Esophagus (tissue), 2 donors: Measurements from ENCODE around the gene TMEM266. TPM values are rescaled to one million over a fixed set of nuclear protein-coding genes. Genes with fewer than 3 reads are reported as not detected.

Source experiments
- H3K27ac ChIP-seq, 2 donors: one replicate each; pipeline ENCODE4 v1.5.1; 2013; ENCODE audit warnings: low read depth in 2 of 2, mild to moderate bottlenecking in 2 of 2, inconsistent platforms in 1 of 2, low read length in 1 of 2, moderate library complexity in 1 of 2
- H3K27me3 ChIP-seq, 2 donors: one replicate each; pipeline ENCODE4 v1.6.1; 2013; ENCODE audit warnings: low read length in 2 of 2, control low read depth in 1 of 2, mild to moderate bottlenecking in 1 of 2; ENCODE audit not compliant: insufficient read depth in 2 of 2, control insufficient read depth in 1 of 2
- H3K36me3 ChIP-seq, 2 donors: one replicate each; pipeline ENCODE4 v1.6.1; 2013; ENCODE audit warnings: low read length in 1 of 2; ENCODE audit not compliant: control insufficient read depth in 2 of 2, insufficient read depth in 2 of 2
- H3K4me1 ChIP-seq, 2 donors: one replicate each; pipeline ENCODE4 v1.6.1; 2013; ENCODE audit warnings: low read length in 1 of 2; ENCODE audit not compliant: control insufficient read depth in 2 of 2, insufficient read depth in 2 of 2
- H3K4me3 ChIP-seq, 2 donors: one replicate each; pipeline ENCODE4 v1.5.1; 2013; ENCODE audit warnings: low read length in 2 of 2, mild to moderate bottlenecking in 2 of 2, low read depth in 1 of 2, moderate library complexity in 1 of 2
- H3K9me3 ChIP-seq, 2 donors: one replicate each; pipeline ENCODE4 v1.6.1; 2013; ENCODE audit warnings: mild to moderate bottlenecking in 2 of 2, low read depth in 1 of 2, low read length in 1 of 2, moderate library complexity in 1 of 2; ENCODE audit not compliant: control insufficient read depth in 2 of 2, insufficient read depth in 1 of 2
- WGBS, 2 donors: extraction: QIAGEN DNeasy Blood & Tissue Kit; methylation state at CpG; one replicate each; pipeline ENCODE4 v1.1.7; 2013; 5-methylcytosine and 5-hydroxymethylcytosine counted together
- polyA plus RNA-seq, 2 donors: library from polyadenylated mRNA; stranded (reverse); fragments of 200-250 nt; gene quantifications; one replicate each; pipeline ENCODE4 v1.2.3, GENCODE V29; 2013
- donor health status: healthy with polysubstance abuse.
- donor health status: Bipolar disorder and iron deficiency.

The TMEM266 gene
- polyA plus RNA-seq, 2 donors, result 0.06 to 0.14 TPM

DNA sequence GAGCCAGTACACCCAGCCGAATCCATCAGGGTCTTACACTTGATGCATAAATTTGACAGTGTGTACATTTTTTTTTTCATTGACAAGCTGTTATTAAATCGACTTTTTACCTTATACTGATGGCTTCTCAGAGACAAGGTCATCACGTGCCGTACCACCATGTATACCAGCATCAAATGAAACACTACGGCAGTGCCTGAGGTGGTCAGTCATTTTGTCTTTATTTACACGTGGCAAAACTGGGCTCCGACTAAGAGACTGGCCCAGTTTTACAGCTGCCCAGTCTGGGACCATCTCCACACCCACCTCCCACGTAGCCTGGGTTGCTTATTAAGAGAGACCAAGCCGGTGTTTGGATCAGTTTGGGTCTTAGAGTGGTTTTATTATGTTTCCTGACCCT is 57.4 kb downstream of the TMEM266 start:
- no peaks in the 10 kb centered on the region for H3K36me3 ChIP-seq
- WGBS, 2 donors, result 80 to 88% methylated on average over 9 of the region's 9 CpGs

DNA sequence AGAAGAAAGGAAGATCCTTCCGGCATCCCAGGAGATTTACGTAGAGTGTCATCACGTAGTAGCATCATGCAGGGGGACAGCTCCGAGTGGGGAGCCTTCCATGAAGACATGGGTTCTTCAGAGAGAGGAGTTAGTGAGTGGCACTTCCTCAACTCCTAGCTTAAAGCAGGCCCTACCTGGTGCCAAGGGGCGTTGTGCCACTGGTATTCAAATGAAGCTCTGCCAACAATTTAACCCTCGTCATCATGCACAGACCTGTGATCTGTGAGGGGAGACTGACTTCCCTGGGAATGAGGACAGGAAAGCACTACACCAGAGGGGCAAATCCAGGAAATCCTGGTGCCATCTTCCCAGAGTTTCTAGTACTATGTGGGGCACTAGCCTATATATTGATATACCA is 59.0 kb downstream of the TMEM266 start:
- Histone ChIP-seq H3K36me3 (no peaks in the 10 kb centered on the region), H3K27ac (no peak overlapping the region), H3K27me3 (no peaks in the 10 kb centered on the region), H3K4me1 (no peaks in the 10 kb centered on the region), H3K4me3 (no peak overlapping the region), H3K9me3 (no peaks in the 10 kb centered on the region)
- WGBS, 2 donors, result 69 to 76% methylated on average over 6 of the region's 6 CpGs

More for the DNA sequence above, 57.4 kb downstream of the TMEM266 start:
- Histone ChIP-seq H3K27ac (no peak overlapping the region), H3K27me3 (no peaks in the 10 kb centered on the region), H3K4me1 (no peaks in the 10 kb centered on the region), H3K9me3 (no peaks in the 10 kb centered on the region), H3K4me3 (no peak overlapping the region)

DNA sequence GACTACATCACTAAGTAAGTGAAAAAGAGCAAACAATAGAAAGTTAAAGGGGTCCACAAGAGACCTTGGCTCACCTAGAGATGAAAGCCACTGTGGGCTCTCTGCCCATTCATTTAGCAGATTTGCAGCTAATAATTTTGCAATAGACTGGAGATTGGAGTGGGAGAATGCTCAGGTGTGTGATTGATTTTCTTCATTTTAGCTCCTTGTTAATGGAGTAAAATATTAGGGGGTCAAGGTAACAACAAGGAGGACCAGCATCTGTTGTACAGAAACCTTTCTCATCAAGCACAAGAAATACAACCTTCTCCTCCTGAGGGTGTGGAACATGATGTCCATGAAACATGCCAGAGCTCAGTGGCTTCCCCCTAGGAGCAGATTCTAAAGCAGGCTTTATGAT is 63.2 kb downstream of the TMEM266 start:
- H3K27me3 ChIP-seq, result no peaks in the 10 kb centered on the region
- H3K27ac ChIP-seq, result no peak overlapping the region
- no peaks in the 10 kb centered on the region for H3K4me1 ChIP-seq
- no peaks in the 10 kb centered on the region for H3K36me3 ChIP-seq
- no peaks in the 10 kb centered on the region for H3K9me3 ChIP-seq
- no peak overlapping the region for H3K4me3 ChIP-seq

DNA sequence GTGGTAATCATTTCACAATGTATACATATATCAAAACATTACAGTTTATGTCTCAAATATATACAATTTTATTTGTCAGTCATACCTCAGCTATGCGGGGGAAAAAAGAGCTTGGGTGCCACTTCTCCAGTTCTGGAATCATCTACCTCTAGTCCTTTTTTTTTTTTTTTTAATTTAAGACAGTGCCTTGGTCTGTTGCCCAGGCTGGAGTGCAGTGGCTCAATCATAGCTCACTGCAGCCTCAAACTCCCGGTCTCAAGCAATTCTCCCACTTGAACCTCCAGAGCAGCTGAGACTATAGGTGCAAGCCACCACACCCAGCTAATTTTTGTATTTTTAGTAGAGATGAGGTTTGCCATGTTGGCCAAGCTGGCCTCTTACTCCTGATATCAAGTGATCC is 67.4 kb downstream of the TMEM266 start:
- no peaks in the 10 kb centered on the region for H3K9me3 ChIP-seq
- no peaks in the 10 kb centered on the region for H3K27me3 ChIP-seq
- no peak overlapping the region for H3K27ac ChIP-seq
- no peaks in the 10 kb centered on the region for H3K36me3 ChIP-seq
- H3K4me3 ChIP-seq, result no peak overlapping the region
- H3K4me1 ChIP-seq, result no peaks in the 10 kb centered on the region
- 79 to 80% methylated on average over 2 of the region's 2 CpGs for WGBS, 2 donors

DNA sequence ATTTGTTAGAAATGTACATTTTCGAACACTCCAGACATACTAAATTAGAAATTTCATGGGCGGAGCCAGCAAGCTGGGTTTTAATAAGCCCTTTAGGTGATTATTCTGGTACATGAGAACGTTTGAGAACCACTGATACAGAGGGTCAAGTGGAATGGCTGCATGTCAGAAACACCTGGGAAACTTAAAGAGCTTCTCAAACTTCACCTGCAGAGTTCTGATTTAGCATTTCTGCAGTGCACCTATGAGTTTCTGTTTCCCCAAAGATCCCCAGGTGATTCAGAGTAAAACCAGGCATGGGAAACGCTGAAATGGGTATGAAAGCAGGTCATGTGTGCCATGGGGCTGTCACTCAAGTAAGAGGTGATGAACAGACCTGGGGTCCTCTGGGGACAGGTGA is 68.1 kb downstream of the TMEM266 start:
- Histone ChIP-seq H3K27me3 (no peaks in the 10 kb centered on the region), H3K36me3 (no peaks in the 10 kb centered on the region), H3K4me3 (no peak overlapping the region), H3K4me1 (no peaks in the 10 kb centered on the region), H3K27ac (no peak overlapping the region), H3K9me3 (no peaks in the 10 kb centered on the region)
- WGBS, 2 donors, result 56 to 63% methylated on average over 4 of the region's 4 CpGs

DNA sequence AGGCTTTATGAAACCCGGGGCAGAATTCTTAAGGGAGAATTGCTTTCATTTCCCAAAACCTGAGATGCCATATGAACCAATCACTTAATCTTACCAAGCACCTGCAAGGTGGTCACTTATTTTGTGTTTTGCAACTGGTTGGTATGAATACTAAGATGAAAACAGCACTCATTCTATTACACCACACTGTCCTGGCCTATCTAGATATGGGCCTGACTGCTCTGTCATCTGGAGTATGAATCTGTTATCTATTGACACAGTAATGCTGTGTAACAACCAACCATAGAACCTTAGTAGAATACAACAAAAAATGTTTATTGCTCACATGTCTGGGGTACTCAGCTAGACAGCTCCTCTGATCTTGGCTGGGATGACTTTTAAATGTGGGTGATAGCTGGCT is 74.8 kb downstream of the TMEM266 start:
- Histone ChIP-seq H3K36me3 (no peaks in the 10 kb centered on the region), H3K4me1 (peaks cover 0 to 3% of the 10 kb centered on the region in 2 donors), H3K27ac (no peak overlapping the region), H3K4me3 (no peak overlapping the region), H3K9me3 (no peaks in the 10 kb centered on the region), H3K27me3 (no peaks in the 10 kb centered on the region)
- WGBS, 2 donors, result 91 to 97% methylated on average over 1 of the region's 1 CpG

DNA sequence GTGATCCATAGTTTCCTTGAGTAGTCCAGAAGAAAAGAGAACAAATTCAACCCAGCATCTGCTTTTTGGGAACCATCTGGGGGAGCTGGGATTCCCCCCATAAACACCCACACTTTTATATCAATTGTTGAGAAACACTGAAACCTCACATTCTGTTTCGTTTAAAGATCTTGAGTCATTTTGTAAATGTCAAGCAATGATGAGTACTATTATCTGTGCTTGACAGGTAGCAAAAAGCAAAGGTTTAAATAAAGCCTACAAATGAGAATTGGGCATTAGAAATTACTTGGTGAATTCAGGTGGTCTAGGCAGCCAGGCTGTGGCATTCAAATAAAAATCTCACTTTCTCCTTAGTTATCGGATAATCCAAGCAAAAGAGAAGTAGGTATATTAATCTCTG is 75.7 kb downstream of the TMEM266 start:
- no peaks in the 10 kb centered on the region for H3K36me3 ChIP-seq
- no peak overlapping the region for H3K4me3 ChIP-seq
- no peaks in the 10 kb centered on the region for H3K27me3 ChIP-seq
- peaks cover 0 to 6% of the 10 kb centered on the region in 2 donors for H3K4me1 ChIP-seq
- WGBS, 2 donors, result 76 to 78% methylated on average over 2 of the region's 2 CpGs
- H3K27ac ChIP-seq, result no peak overlapping the region
- H3K9me3 ChIP-seq, result no peaks in the 10 kb centered on the region

DNA sequence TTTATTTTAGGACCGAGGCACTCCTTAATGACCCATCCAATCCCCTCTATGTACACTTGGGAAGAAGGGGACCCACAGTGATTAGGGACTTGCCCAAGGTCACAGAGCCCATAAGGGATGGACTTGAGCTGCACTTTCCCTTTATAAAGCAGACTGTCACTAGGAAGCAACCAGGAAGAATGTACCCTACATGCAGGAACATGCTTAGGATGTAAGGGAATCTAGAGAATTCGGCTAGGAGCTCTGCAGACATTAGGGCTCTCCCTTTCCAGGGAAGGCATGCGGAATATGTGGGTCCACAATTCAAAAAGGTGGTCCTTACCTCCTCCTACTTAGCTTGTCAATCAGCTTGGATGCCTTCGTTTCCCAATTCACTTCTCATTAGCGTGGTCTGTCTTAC is 78.7 kb downstream of the TMEM266 start:
- Histone ChIP-seq H3K4me1 (peaks cover 0 to 6% of the 10 kb centered on the region in 2 donors), H3K27ac (no peak overlapping the region)
- 59 to 72% methylated on average over 5 of the region's 5 CpGs for WGBS, 2 donors

DNA sequence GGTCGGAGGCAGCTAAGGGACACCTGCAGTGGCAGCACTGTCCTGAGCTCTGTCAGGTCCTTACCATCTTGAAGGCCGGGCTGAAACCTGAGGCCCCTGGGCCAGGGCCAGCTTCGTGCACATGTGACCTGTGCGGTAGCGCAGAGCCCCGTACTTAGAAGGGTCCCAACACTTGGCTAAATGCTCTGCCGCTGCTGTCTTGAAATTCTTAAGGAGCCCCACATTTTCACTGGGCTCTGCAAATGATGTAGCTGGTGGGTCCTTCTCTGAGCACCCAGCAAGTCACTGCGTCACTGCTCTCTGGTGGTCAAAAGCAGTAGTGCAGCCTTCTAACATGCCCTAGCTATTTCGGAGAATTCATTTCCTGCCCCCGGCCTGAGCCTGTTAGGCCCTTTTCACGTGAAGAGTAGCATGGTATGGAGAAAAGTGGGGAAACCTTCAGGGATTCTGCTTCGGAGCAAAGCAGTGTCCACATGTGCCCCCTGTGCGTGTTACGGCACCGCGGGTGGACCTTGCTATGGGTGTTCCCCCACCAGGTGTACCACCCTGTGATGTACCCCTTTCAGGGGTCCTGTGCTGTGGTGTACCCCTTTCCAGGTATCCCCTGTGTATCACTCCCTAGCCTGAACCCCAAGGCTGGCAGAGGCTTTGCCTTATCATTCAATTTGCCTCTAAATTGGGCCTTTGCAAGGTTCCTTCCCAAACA is 79.7 kb downstream of the TMEM266 start:
- Histone ChIP-seq H3K27me3 (no peaks in the 10 kb centered on the region), H3K36me3 (no peaks in the 10 kb centered on the region), H3K27ac (no peak overlapping the region), H3K9me3 (no peaks in the 10 kb centered on the region), H3K4me1 (peaks cover 0 to 6% of the 10 kb centered on the region in 2 donors), H3K4me3 (no peak overlapping the region)
- 26 to 33% methylated on average over 16 of the region's 16 CpGs for WGBS, 2 donors

More for the DNA sequence above, 78.7 kb downstream of the TMEM266 start:
- no peaks in the 10 kb centered on the region for H3K27me3 ChIP-seq
- no peaks in the 10 kb centered on the region for H3K36me3 ChIP-seq
- H3K9me3 ChIP-seq, result no peaks in the 10 kb centered on the region
- H3K4me3 ChIP-seq, result no peak overlapping the region

DNA sequence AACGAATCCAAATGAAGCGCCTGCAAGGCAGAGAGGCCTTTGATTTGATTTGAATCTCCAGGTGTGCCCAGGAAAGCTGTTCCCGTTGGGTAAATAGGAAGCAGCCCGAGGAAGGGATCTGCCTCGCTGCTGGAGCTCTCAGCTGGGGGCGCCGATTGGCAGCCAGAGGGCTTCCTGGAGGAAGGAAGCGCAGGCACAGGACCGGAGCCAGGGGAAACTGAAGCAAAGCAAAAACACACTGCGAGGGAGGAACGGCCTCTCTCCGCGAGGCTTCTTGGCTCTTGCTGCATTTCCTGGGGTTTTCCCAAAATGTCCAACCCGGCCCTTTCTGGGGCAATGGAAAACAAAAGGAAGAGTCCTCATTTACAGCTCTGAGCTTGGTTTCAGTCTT is 80.3 kb downstream of the TMEM266 start:
- no peak overlapping the region for H3K4me3 ChIP-seq
- H3K27ac ChIP-seq, result no peak overlapping the region
- H3K36me3 ChIP-seq, result no peaks in the 10 kb centered on the region
- H3K4me1 ChIP-seq, result peaks cover 0 to 6% of the 10 kb centered on the region in 2 donors
- no peaks in the 10 kb centered on the region for H3K9me3 ChIP-seq
- 26 to 29% methylated on average over 14 of the region's 14 CpGs for WGBS, 2 donors
- no peaks in the 10 kb centered on the region for H3K27me3 ChIP-seq
